Measurements from ENCODE around the gene COL8A2. TPM values are rescaled to one million over a fixed set of nuclear protein-coding genes. Genes with fewer than 3 reads are reported as not detected.

The COL8A2 gene
- total RNA-seq, result 1.4 and 1.5 TPM in 2 replicates

GRCh38 chr1:36125129-36125991, at the start of gene COL8A2:
COL8A2 (minus strand) TSS chr1:36125222; CDS start chr1:36100242, 24,980 bp downstream.

GRCh38 chr1:36155408-36156328, 30.6 kb upstream of the COL8A2 start, which contains the start of gene MAP7D1:
MAP7D1 (plus strand) TSS chr1:36156160; CDS start chr1:36156418, 258 bp downstream.

GRCh38 chr1:36149237-36149972, 24.4 kb upstream of the COL8A2 start, which contains the start of gene TRAPPC3:
TRAPPC3 (minus strand) TSS chr1:36149486; CDS start chr1:36149378, 108 bp downstream.

GRCh38 chr1:36088577-36089392, 36.2 kb downstream of the COL8A2 start, which contains the start of gene ADPRS:
ADPRS (plus strand) TSS chr1:36088892; CDS start chr1:36088905, 13 bp downstream.

GRCh38 chr1:36083635-36084496, 41.2 kb downstream of the COL8A2 start, which contains the start of gene TEKT2:
TEKT2 (plus strand) TSS chr1:36084094; CDS start chr1:36084922, 828 bp downstream.

Other genes with a start within 250 kb of the COL8A2 start
- 7.6 and 16.2 TPM in 2 replicates for gene AGO1, start 242.0 kb downstream of the COL8A2 start, total RNA-seq
- gene AGO3, start 194.1 kb downstream of the COL8A2 start, total RNA-seq, result 4.7 and 14.1 TPM in 2 replicates
- gene TEKT2, start 41.1 kb downstream of the COL8A2 start, total RNA-seq, result 0.90 TPM in 1 of 2 replicates, not detected in the other
- 36.1 and 40.6 TPM in 2 replicates for gene ADPRS, start 36.3 kb downstream of the COL8A2 start, total RNA-seq
- gene TRAPPC3, start 24.3 kb upstream of the COL8A2 start, total RNA-seq, result 74.9 and 95.9 TPM in 2 replicates
- 117 and 192 TPM in 2 replicates for gene MAP7D1, start 30.9 kb upstream of the COL8A2 start, total RNA-seq
- gene THRAP3, start 99.2 kb upstream of the COL8A2 start, total RNA-seq, result 58.3 and 69.5 TPM in 2 replicates
- gene SH3D21, start 181.1 kb upstream of the COL8A2 start, total RNA-seq, result 3.6 and 4.7 TPM in 2 replicates
- 209 and 221 TPM in 2 replicates for gene EVA1B, start 198.4 kb upstream of the COL8A2 start, total RNA-seq